GM10266 (cell line): ENCODE measurements around the gene JUN.

Experiments
- DNase-seq: peaks from one replicate; pipeline ENCODE4 v3.0.0; 2012; ENCODE audit errors: extremely low spot score
- TF ChIP-seq, protein P1 (sequence below): IDR thresholded peaks from 2 replicates; pipeline ENCODE4 v1.5.1; 2012; ENCODE audit warnings: mild to moderate bottlenecking, low read depth; ENCODE audit not compliant: control insufficient read depth, insufficient read depth; ENCODE audit errors: missing control alignments

Gene JUN

DNA sequence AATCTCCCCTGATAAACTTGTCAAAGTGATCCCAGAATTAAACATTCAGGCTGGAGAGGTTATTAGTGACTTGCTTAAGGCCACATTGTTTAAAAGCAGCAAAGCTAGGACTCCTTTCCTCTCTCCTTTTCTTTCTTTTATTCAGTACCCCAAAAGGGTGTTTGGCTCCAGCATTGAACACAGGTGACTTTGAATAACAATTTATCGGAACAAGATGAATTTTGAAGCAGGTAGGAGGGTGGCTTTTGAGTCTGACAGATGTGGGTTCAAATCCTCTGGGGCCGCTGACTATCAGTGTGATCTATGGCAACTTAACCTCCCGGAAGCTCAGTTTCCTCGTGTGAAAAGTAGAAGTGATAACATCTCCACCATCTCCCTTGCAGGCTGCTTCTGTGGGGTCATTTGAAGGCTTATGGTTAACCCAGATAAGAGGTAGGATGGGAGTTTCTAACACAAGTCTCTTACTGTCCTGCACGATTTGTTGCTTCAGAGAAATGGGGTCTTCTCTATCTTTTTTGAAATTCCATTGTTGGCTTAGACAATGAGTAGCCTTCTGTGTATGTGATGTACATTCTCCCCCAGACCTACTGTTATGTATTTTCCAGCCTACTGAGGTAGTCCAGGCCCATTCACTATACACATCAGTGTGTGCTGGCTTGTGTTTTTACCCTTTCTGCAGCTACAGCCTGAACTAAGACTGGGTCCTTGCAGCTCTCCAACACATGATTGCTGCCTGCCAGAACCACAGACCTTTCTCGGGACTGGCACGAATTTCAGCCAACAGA lies 29.0 kb downstream of the JUN start:
- no peak for DNase-seq
- TF ChIP-seq, protein P1, sequence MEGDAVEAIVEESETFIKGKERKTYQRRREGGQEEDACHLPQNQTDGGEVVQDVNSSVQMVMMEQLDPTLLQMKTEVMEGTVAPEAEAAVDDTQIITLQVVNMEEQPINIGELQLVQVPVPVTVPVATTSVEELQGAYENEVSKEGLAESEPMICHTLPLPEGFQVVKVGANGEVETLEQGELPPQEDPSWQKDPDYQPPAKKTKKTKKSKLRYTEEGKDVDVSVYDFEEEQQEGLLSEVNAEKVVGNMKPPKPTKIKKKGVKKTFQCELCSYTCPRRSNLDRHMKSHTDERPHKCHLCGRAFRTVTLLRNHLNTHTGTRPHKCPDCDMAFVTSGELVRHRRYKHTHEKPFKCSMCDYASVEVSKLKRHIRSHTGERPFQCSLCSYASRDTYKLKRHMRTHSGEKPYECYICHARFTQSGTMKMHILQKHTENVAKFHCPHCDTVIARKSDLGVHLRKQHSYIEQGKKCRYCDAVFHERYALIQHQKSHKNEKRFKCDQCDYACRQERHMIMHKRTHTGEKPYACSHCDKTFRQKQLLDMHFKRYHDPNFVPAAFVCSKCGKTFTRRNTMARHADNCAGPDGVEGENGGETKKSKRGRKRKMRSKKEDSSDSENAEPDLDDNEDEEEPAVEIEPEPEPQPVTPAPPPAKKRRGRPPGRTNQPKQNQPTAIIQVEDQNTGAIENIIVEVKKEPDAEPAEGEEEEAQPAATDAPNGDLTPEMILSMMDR: no peak

DNA sequence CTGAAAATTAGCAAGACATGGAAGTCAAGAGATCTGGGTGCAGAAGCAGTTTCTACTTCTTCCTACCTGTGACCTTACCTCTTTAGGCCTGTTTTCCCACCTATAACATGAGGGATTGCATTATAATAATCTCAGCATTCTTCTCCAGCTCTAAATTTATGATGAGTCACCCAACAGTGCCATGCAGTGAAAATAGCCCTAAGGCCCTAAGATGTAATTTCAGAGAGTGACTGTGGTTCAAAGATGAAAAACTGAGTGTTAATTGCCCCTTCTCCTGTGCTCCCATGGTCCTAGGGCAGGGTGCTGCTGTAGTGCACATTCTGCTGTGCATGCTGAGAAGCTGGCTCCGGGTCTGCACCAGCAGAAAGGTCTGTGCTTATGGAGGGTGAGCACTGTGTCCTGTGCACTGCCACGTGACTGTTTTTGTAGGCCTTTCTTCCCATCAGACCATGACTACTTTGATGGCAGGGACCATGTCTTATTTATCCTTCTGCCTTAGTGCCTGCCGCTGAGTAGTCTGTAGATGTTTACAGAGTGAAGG lies 29.7 kb downstream of the JUN start:
- TF ChIP-seq, protein P1: no peak
- no peak for DNase-seq

DNA sequence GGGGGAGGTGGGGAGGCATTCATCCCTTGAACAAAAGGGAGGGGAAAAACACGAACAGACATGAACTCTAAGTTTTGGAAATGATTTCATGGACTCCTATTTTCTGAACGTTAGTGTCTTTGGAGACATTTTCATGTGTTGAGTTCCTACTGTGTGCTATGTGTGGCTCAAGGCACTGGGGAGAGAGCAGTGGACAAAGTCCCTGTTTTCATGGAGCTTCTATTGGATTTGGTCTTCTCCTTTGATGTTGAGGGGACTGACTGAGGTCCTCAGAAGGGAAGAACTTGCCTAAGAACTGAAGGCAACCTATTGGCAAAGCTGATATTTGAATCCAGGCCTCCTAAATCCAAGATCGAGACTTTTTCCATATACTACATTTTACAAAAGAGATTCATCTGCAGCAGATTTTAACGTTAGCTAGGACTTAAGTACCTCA lies 30.4 kb downstream of the JUN start:
- TF ChIP-seq, protein P1: no peak
- no peak for DNase-seq

DNA sequence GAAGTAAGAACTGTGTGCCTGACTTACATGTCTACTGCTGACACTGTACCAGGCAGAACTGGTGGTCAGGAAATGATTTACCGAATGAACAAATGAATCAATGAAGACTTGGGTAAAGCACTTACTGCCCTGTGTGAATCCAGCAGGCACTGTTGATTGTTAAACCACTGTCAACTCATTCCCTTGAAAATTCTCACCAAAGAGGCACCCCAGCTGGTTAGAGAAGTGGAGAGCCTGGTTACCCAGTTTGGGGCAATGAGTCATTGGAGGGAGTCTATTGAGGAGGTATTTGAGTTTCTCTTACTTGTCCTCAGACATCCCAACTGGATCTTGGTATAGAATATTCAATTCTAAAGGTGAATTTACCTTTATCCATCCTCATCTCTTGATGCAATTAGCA lies 34.2 kb downstream of the JUN start:
- no peak for DNase-seq
- TF ChIP-seq, protein P1: no peak

DNA sequence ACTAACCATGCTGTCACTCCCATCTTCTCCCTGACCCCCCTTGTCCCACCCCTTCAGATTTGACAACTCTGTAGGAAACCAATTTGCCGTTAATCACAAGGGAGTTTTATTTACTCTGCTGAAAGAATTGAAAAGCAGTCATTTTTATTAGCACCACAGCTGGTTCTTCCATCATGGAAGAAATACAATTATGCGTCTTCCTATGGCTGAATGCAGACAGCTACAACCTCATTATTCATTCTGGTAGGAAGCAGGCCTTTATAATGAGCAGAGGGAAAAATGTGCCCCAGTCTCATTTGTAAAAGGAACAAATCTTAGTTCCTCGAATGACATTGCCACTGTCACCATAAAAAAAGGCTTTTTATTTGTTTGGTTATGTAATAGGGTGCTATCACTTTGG lies 35.2 kb downstream of the JUN start:
- DNase-seq: no peak
- TF ChIP-seq, protein P1: no peak

DNA sequence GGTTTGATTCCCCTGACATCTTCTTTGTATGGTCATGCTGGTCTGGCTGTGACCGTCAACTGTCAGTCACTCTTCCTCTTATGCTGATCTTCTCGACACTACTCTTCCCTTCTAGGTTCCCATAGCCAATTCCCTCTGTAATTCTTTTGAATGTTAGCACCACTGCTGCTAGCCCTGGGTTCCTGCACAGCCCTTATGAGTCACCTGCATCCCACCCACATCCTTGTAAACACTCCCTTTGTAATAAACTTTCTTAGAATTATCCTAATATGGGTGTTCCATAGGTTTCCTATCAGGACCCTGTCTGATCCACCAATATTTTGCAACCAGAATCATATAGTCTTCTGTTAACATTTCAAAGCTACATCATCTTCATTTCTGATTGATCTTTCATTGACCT lies 37.1 kb downstream of the JUN start:
- TF ChIP-seq, protein P1: no peak
- no peak for DNase-seq

DNA sequence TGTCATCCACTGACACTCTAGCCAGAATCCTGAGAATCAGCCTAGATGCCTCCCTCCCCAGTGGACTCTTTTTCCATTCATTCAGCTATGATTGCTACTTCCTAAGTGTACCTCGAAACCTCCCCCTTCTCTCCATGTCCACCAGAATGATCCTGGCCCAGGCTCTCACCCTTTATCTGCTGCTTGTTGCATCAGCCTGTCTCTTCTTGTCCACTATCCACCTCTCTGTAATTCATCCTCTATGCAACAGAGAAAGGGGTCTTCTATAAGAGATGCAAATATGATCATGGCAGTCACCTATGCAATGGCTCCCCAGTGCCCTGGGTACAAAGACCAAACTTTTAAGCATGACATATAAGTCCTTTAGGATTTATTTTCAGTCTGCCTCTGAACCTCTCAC lies 37.7 kb downstream of the JUN start:
- DNase-seq: no peak
- TF ChIP-seq, protein P1: no peak
